IMR-90 (cell line): ENCODE results near the gene SMIM31. TPM values are rescaled to one million over a fixed set of nuclear protein-coding genes. Genes with fewer than 3 reads are reported as not detected.

Source experiments
- ATAC-seq: fragments of 200-7000 bp; cut with Tn5 transposase; 2 replicates; pipeline ENCODE4 v1.9.1; 2020; ENCODE audit warnings: low read depth, mild to moderate bottlenecking, moderate library complexity
- BruUV-seq: library from RNA; stranded (reverse); fragments of 400-500 nt; replicated peaks from 2 replicates; lab custom pipeline; 2021; lab: Mats Ljungman, UMichigan
- CTCF ChIA-PET: fragments of 300-600 bp; formaldehyde crosslinking; extraction: SDS; loops from one replicate; lab custom pipeline; 2021; ENCODE audit warnings: antibody characterized with exemption; lab: Yijun Ruan, JAX
- POLR2A ChIA-PET: fragments of 300-600 bp; sonication (Branson Sonifier 250); formaldehyde crosslinking; loops from one replicate; lab custom pipeline; 2022; ENCODE audit warnings: antibody characterized with exemption; ENCODE audit not compliant: unreplicated experiment; lab: Charles Lee
- DNase-seq: peaks from one replicate; pipeline ENCODE4 v3.0.0; 2013
- H2AFZ ChIP-seq: replicated peaks from 2 replicates; pipeline ENCODE3; 2013; ENCODE audit warnings: low read length, mild to moderate bottlenecking; ENCODE audit not compliant: poor library complexity
- H2AK5ac ChIP-seq: 2 replicates; pipeline ENCODE4 v1.6.1; 2013; ENCODE audit warnings: low read depth, low read length, inconsistent platforms
- H2AK9ac ChIP-seq: replicated peaks from 2 replicates; pipeline ENCODE3; 2013; ENCODE audit warnings: mild to moderate bottlenecking, low read depth, low read length, moderate library complexity; ENCODE audit not compliant: poor library complexity
- H2BK120ac ChIP-seq: 2 replicates; pipeline ENCODE4 v1.6.1; 2013; ENCODE audit warnings: low read depth, low read length, inconsistent platforms
- H2BK15ac ChIP-seq: 3 replicates; pipeline ENCODE4 v1.6.1; 2013; ENCODE audit warnings: low read depth, low read length, inconsistent platforms
- H2BK20ac ChIP-seq: 2 replicates; pipeline ENCODE4 v1.6.1; 2013; ENCODE audit warnings: low read depth, mild to moderate bottlenecking, inconsistent platforms, low read length, moderate library complexity
- H2BK5ac ChIP-seq: 2 replicates; pipeline ENCODE4 v1.6.1; 2013; ENCODE audit warnings: mild to moderate bottlenecking, low read depth, low read length, inconsistent platforms; ENCODE audit not compliant: poor library complexity, severe bottlenecking
- H3K14ac ChIP-seq: replicated peaks from 2 replicates; pipeline ENCODE4 v1.6.1; 2013; ENCODE audit warnings: low read depth, low read length, inconsistent platforms
- H3K18ac ChIP-seq: 2 replicates; pipeline ENCODE4 v1.6.1; 2013; ENCODE audit warnings: low read depth, low read length, control low read depth
- H3K23ac ChIP-seq: 2 replicates; pipeline ENCODE4 v1.6.1; 2013; ENCODE audit warnings: low read depth, low read length, inconsistent platforms
- H3K27ac ChIP-seq: 2 replicates; pipeline ENCODE4 v1.5.1; 2013; ENCODE audit warnings: mild to moderate bottlenecking, control low read depth, low read length; ENCODE audit not compliant: insufficient read depth
- H3K27me3 ChIP-seq: 2 replicates; pipeline ENCODE4 v1.6.1; 2013; ENCODE audit warnings: low read length; ENCODE audit not compliant: control insufficient read depth, insufficient read depth
- H3K36me3 ChIP-seq: 2 replicates; pipeline ENCODE4 v1.6.1; 2013; ENCODE audit warnings: low read length, mixed read lengths; ENCODE audit not compliant: control insufficient read depth, insufficient read depth
- H3K4ac ChIP-seq: 2 replicates; pipeline ENCODE4 v1.6.1; 2013; ENCODE audit warnings: low read depth, low read length, inconsistent platforms
- H3K4me1 ChIP-seq: 2 replicates; pipeline ENCODE4 v1.6.1; 2013; ENCODE audit warnings: low read length, mixed read lengths; ENCODE audit not compliant: control insufficient read depth, insufficient read depth
- H3K4me2 ChIP-seq: 2 replicates; pipeline ENCODE4 v1.6.1; 2013; ENCODE audit warnings: low read depth, mild to moderate bottlenecking, control low read depth, low read length, moderate library complexity
- H3K4me3 ChIP-seq: 2 replicates; pipeline ENCODE4 v1.5.1; 2013; ENCODE audit warnings: low read depth, mild to moderate bottlenecking, control low read depth, low read length, moderate library complexity; ENCODE audit not compliant: insufficient read depth
- H3K56ac ChIP-seq: 2 replicates; pipeline ENCODE4 v1.6.1; 2013; ENCODE audit warnings: low read length, inconsistent platforms; ENCODE audit not compliant: insufficient read depth; ENCODE audit errors: extremely low read depth
- H3K79me1 ChIP-seq, 2 experiments: 2 replicates each; pipeline ENCODE4 v1.6.1; 2013; ENCODE audit warnings: low read length in 2 of 2, inconsistent platforms in 1 of 2, low read depth in 1 of 2
- H3K9ac ChIP-seq: 2 replicates; pipeline ENCODE4 v1.6.1; 2013; ENCODE audit warnings: low read depth, low read length, control low read depth
- H3K9me1 ChIP-seq: 2 replicates; pipeline ENCODE4 v1.6.1; 2013; ENCODE audit warnings: low read length, inconsistent platforms; ENCODE audit not compliant: insufficient read depth
- H3K9me3 ChIP-seq: 2 replicates; pipeline ENCODE4 v1.6.1; 2013; ENCODE audit warnings: low read length; ENCODE audit not compliant: control insufficient read depth, insufficient read depth
- H4K20me1 ChIP-seq: 2 replicates; pipeline ENCODE4 v1.6.1; 2013; ENCODE audit warnings: low read length, inconsistent platforms; ENCODE audit not compliant: insufficient read depth
- H4K5ac ChIP-seq: 2 replicates; pipeline ENCODE4 v1.6.1; 2013; ENCODE audit warnings: mild to moderate bottlenecking, low read depth, low read length, control low read depth
- H4K8ac ChIP-seq, 2 experiments: 2 replicates each; pipeline ENCODE4 v1.6.1; 2013; ENCODE audit warnings: low read depth in 2 of 2, low read length in 2 of 2, control low read depth in 1 of 2, inconsistent platforms in 1 of 2
- H4K91ac ChIP-seq: 2 replicates; pipeline ENCODE4 v1.6.1; 2013; ENCODE audit warnings: low read depth, low read length, inconsistent platforms; ENCODE audit not compliant: insufficient read depth
- BHLHE40 ChIP-seq: fragments of 150-350 bp; IDR thresholded peaks from 2 replicates; pipeline ENCODE4 v1.6.1; 2016; ENCODE audit warnings: mild to moderate bottlenecking, low read depth, low read length
- CEBPB ChIP-seq: IDR thresholded peaks from 2 replicates; pipeline ENCODE4 v1.6.1; 2012; ENCODE audit warnings: low read depth, low read length, improper control_type of control experiment
- CHD1 ChIP-seq: IDR thresholded peaks from 2 replicates; pipeline ENCODE4 v1.6.1; 2012; ENCODE audit warnings: low read depth, low read length, improper control_type of control experiment
- CTCF ChIP-seq: conservative IDR thresholded peaks from 2 replicates; pipeline ENCODE4 v1.5.1; 2012; ENCODE audit warnings: mild to moderate bottlenecking, low read depth, low read length, improper control_type of control experiment
- ELK1 ChIP-seq: fragments of 150-350 bp; IDR thresholded peaks from 2 replicates; pipeline ENCODE4 v1.6.1; 2016; ENCODE audit warnings: low read depth, mild to moderate bottlenecking, low read length, moderate library complexity, borderline replicate concordance
- FOS ChIP-seq: fragments of 150-350 bp; IDR thresholded peaks from 2 replicates; pipeline ENCODE4 v1.6.1; 2016; ENCODE audit warnings: low read depth, low read length
- MAFK ChIP-seq: IDR thresholded peaks from 2 replicates; pipeline ENCODE4 v1.6.1; 2012; ENCODE audit warnings: low read depth, low read length, improper control_type of control experiment
- MAZ ChIP-seq: IDR thresholded peaks from 2 replicates; pipeline ENCODE4 v1.6.1; 2012; ENCODE audit warnings: low read depth, mild to moderate bottlenecking, low read length, improper control_type of control experiment, moderate library complexity, borderline replicate concordance
- MXI1 ChIP-seq: IDR thresholded peaks from 2 replicates; pipeline ENCODE4 v1.6.1; 2012; ENCODE audit warnings: low read depth, mild to moderate bottlenecking, low read length, moderate library complexity, borderline replicate concordance
- NFE2L2 ChIP-seq: fragments of 150-350 bp; IDR thresholded peaks from 2 replicates; pipeline ENCODE4 v1.6.1; 2016; ENCODE audit warnings: low read depth, mild to moderate bottlenecking, low read length
- POLR2A ChIP-seq: IDR thresholded peaks from 2 replicates; pipeline ENCODE4 v1.6.1; 2012; ENCODE audit warnings: mild to moderate bottlenecking, low read depth, low read length
- RAD21 ChIP-seq: IDR thresholded peaks from 2 replicates; pipeline ENCODE4 v1.6.1; 2012; ENCODE audit warnings: low read length, improper control_type of control experiment
- RCOR1 ChIP-seq: IDR thresholded peaks from 2 replicates; pipeline ENCODE4 v1.6.1; 2012; ENCODE audit warnings: mild to moderate bottlenecking, low read length, improper control_type of control experiment; ENCODE audit not compliant: insufficient replicate concordance
- RFX5 ChIP-seq: IDR thresholded peaks from 2 replicates; pipeline ENCODE4 v1.8.0; 2012; ENCODE audit warnings: low read depth, mild to moderate bottlenecking, low read length, moderate library complexity
- SMC3 ChIP-seq: fragments of 150-350 bp; IDR thresholded peaks from 2 replicates; pipeline ENCODE4 v1.6.1; 2016; ENCODE audit warnings: low read depth, mild to moderate bottlenecking, antibody characterized with exemption, low read length, moderate library complexity
- USF2 ChIP-seq: fragments of 150-350 bp; IDR thresholded peaks from 2 replicates; pipeline ENCODE4 v1.6.1; 2017; ENCODE audit warnings: mild to moderate bottlenecking, antibody characterized with exemption, low read length, low read depth
- WGBS, 2 experiments: methylation state at CpG; one replicate each; pipeline versions ENCODE4 v1.1.5 to v1.1.7; 2013; ENCODE audit warnings: missing lambda C conversion rate in 2 of 2; ENCODE audit not compliant: insufficient read length in 1 of 2; ENCODE audit errors: extremely low coverage in 2 of 2; 5-methylcytosine and 5-hydroxymethylcytosine counted together
- dilution Hi-C: fragments of 300-500 bp; cut with HindIII; formaldehyde crosslinking; loops from one replicate; pipeline ENCODE4 v1.14.3; 2018; ENCODE audit warnings: low sequenced_read_pairs; ENCODE audit not compliant: unreplicated experiment
- in situ Hi-C: fragments of 300-500 bp; cut with MboI; formaldehyde crosslinking; loops from 3 replicates; pipeline ENCODE4 v1.14.3; 2019; ENCODE audit warnings: low sequenced_read_pairs, inconsistent platforms, mixed read lengths
- intact Hi-C: fragments of 100-400 bp; cut with micrococcal nuclease; formaldehyde crosslinking; loops from 2 replicates; pipeline ENCODE4 v1.10.0; 2022
- polyA plus RNA-seq, 3 experiments: library from polyadenylated mRNA; depleted of rRNA; stranded (reverse); fragments of >200 nt; gene quantifications; 2 replicates each; pipeline ENCODE4 v1.2.3, GENCODE V29; 2012; ENCODE audit warnings: low replicate concordance in 1 of 3
- total RNA-seq: library from RNA; depleted of rRNA; stranded (reverse); fragments of >200 nt; gene quantifications from 2 replicates; pipeline ENCODE4 v1.2.3, GENCODE V29; 2012

SMIM31 gene
- total and polyA plus RNA-seq, 2 of the 4 experiments (the other 2 are of a cell fraction): not detected

- no peak overlapping the region for H3K4me2 ChIP-seq
- ATAC-seq: no peak
- H3K23ac ChIP-seq: no peak overlapping the region
- intact Hi-C loops (no loop called here), dilution Hi-C loops (no loop called here), in situ Hi-C loops (no loop called here)
- no peak overlapping the region for H3K18ac ChIP-seq
- POLR2A ChIA-PET: no interaction called here
- no peak overlapping the region for H2AK9ac ChIP-seq
- CTCF ChIA-PET: interaction anchor here (0.9 kb wide), 1 partner anchor 15 kb away, joined by 3 read pairs; no protein-coding TSS in a partner anchor
- no peaks in the 10 kb centered on the region for H3K4me1 ChIP-seq
- H2BK5ac ChIP-seq: no peak overlapping the region
- H3K4ac ChIP-seq: no peak overlapping the region
- H4K5ac ChIP-seq: no peak overlapping the region
- no peak for DNase-seq
- H2BK120ac ChIP-seq: no peak overlapping the region
- 0% methylated on average over 1 of the region's 3 CpGs; no CpG with 5 or more reads in 1 of the 2 experiments for WGBS, 2 experiments
- H2BK15ac ChIP-seq: no peak overlapping the region
- H3K79me1 ChIP-seq: no peaks in the 10 kb centered on the region
- no peak overlapping the region for H3K56ac ChIP-seq
- H4K91ac ChIP-seq: no peak overlapping the region
- no peak overlapping the region for H2AK5ac ChIP-seq
- H3K14ac ChIP-seq: no peak overlapping the region
- no peak overlapping the region for H4K8ac ChIP-seq
- H3K9ac ChIP-seq: no peak overlapping the region
- no peaks in the 10 kb centered on the region for H3K9me1 ChIP-seq
- no peak overlapping the region for H3K27ac ChIP-seq
- no peaks in the 10 kb centered on the region for H4K20me1 ChIP-seq
- peaks cover 3% of the 10 kb centered on the region for H3K9me3 ChIP-seq
- no peak overlapping the region for H2AFZ ChIP-seq
- no peak overlapping the region for H3K4me3 ChIP-seq
- H3K27me3 ChIP-seq: no peaks in the 10 kb centered on the region
- no TSS peak for BruUV-seq
- no peak overlapping the region for H2BK20ac ChIP-seq
- H3K36me3 ChIP-seq: no peaks in the 10 kb centered on the region
- TF ChIP-seq RFX5: no peak
- TF ChIP-seq RCOR1: no peak
- no peak for TF ChIP-seq ELK1
- TF ChIP-seq MAZ: no peak
- TF ChIP-seq MXI1: no peak
- TF ChIP-seq MAFK: no peak
- no peak for TF ChIP-seq NFE2L2
- no peak for TF ChIP-seq SMC3
- TF ChIP-seq CTCF: no peak
- no peak for TF ChIP-seq CEBPB
- no peak for TF ChIP-seq CHD1
- TF ChIP-seq POLR2A: no peak
- no peak for TF ChIP-seq FOS
- TF ChIP-seq BHLHE40: no peak
- no peak for TF ChIP-seq RAD21
- TF ChIP-seq USF2: no peak
Observed at GRCh38 chr4:164716901-164717300, 37.0 kb upstream of the SMIM31 start.
